Activated naive CD4-positive, alpha-beta T cell treated with anti-CD3 and anti-CD28 coated beads, Interleukin-2, amount 10 ng/mL, durations not matched to agents 7 days and 5 days (primary cell): ENCODE data around the gene ABCC9.
A peak's percentile ranks its signal among the peaks of the same experiment; 100 is the strongest.
"Not testable (repeated sequence)": the region's sequence is repeated elsewhere in the genome, so short reads cannot be mapped to it uniquely, and the experiment has no call there.

ENCODE experiments used
- CTCF ChIA-PET: fragments of 350-600 bp; sonication (Branson Sonifier 250); formaldehyde crosslinking; loops from one replicate; lab custom pipeline; 2021; ENCODE audit warnings: antibody characterized with exemption; lab: Charles Lee
- DNase-seq: peaks from one replicate; pipeline ENCODE4 v3.0.0-alpha.2; 2020
- H3K27ac Mint-ChIP-seq: one replicate; pipeline ENCODE4 v1.8.0; 2021; ENCODE audit warnings: mild to moderate bottlenecking, moderate library complexity, mixed read lengths
- H3K27me3 Mint-ChIP-seq: one replicate; pipeline ENCODE4 v1.8.0; 2021; ENCODE audit warnings: mild to moderate bottlenecking, mixed read lengths
- H3K36me3 Mint-ChIP-seq: one replicate; pipeline ENCODE4 v1.8.0; 2021; ENCODE audit warnings: mixed read lengths
- H3K4me1 Mint-ChIP-seq: one replicate; pipeline ENCODE4 v1.8.0; 2021; ENCODE audit warnings: mixed read lengths
- H3K4me3 Mint-ChIP-seq: one replicate; pipeline ENCODE4 v1.8.0; 2021; ENCODE audit warnings: mild to moderate bottlenecking, moderate library complexity, mixed read lengths
- H3K9me3 Mint-ChIP-seq: one replicate; pipeline ENCODE4 v1.8.0; 2021; ENCODE audit warnings: mixed read lengths

Gene ABCC9

DNA sequence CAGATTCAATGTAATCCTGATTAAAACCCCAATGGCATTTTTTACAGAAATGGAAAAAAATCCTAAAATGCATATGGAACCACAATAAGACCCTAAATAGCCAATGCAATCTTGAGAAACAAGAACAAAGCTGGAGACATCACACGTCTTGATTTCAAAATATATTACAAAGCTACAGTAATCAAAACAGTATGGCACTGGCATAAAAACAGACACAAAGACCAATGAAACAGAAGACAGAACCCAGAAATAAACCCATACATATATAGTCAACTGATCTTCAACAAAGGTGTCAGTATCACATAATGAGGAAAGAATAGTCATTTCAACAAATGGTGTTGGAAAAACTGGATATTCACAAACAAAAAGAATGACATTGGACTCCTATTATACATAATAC, 9.4 kb upstream of the ABCC9 start:
- Mint-ChIP-seq H3K36me3 (no peaks in the 10 kb centered on the region), H3K4me1 (no peaks in the 10 kb centered on the region), H3K27me3 (peaks cover 4% of the 10 kb centered on the region), H3K9me3 (peaks cover 9% of the 10 kb centered on the region), H3K27ac (no peak overlapping the region), H3K4me3 (no peak overlapping the region)
- no peak for DNase-seq
- CTCF ChIA-PET, result no interaction called here

DNA sequence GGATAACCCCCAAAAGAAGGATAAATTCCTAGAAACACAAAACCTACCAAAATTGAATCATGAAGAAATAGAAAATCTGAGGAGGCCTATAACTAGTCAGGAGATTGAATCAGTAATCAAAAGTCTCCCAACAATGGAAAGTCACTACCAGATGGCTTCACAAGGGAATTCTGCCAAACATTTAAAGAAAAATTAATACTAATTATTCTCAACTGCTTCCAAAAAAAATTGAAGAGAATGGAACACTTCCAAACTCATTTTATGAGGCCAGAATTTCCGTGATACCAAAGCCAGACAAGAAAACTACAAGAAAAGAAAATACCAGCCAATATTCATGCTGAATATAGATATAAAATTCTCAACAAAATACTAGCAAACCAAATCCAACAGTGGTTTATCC, 7.8 kb upstream of the ABCC9 start:
- peaks cover 9% of the 10 kb centered on the region for H3K9me3 Mint-ChIP-seq
- no peak overlapping the region for H3K27ac Mint-ChIP-seq
- no peak overlapping the region for H3K4me3 Mint-ChIP-seq
- H3K27me3 Mint-ChIP-seq, result peaks cover 4% of the 10 kb centered on the region
- H3K4me1 Mint-ChIP-seq, result no peaks in the 10 kb centered on the region
- DNase-seq, result no peak
- CTCF ChIA-PET, result no interaction called here
- H3K36me3 Mint-ChIP-seq, result no peaks in the 10 kb centered on the region

- Mint-ChIP-seq H3K36me3 (no peaks in the 10 kb centered on the region), H3K4me1 (no peaks in the 10 kb centered on the region), H3K27ac (no peak overlapping the region), H3K9me3 (peaks cover 9% of the 10 kb centered on the region), H3K4me3 (no peak overlapping the region), H3K27me3 (peaks cover 11% of the 10 kb centered on the region)
- DNase-seq, result no peak
- CTCF ChIA-PET, result interaction anchor here (0.9 kb wide), 1 partner anchor 638 kb away, joined by 3 read pairs; no protein-coding TSS in a partner anchor
Observed at GRCh38 chr12:21946983-21947382, 5.8 kb upstream of the ABCC9 start.

GRCh38 chr12:21945002-21945401, 3.8 kb upstream of the ABCC9 start:
- Mint-ChIP-seq H3K4me1 (peaks cover 14% of the 10 kb centered on the region), H3K27me3 (peaks cover 27% of the 10 kb centered on the region), H3K4me3 (no peak overlapping the region), H3K36me3 (no peaks in the 10 kb centered on the region), H3K27ac (no peak overlapping the region), H3K9me3 (peaks cover 8% of the 10 kb centered on the region)
- CTCF ChIA-PET, result no interaction called here
- no peak for DNase-seq

- peaks cover 36% of the 10 kb centered on the region for H3K27me3 Mint-ChIP-seq
- H3K4me1 Mint-ChIP-seq, result peaks cover 14% of the 10 kb centered on the region
- no peak for DNase-seq
- H3K27ac Mint-ChIP-seq, result no peak overlapping the region
- CTCF ChIA-PET, result no interaction called here
- H3K4me3 Mint-ChIP-seq, result no peak overlapping the region
- H3K36me3 Mint-ChIP-seq, result no peaks in the 10 kb centered on the region
- peaks cover 8% of the 10 kb centered on the region for H3K9me3 Mint-ChIP-seq
Observed at GRCh38 chr12:21942377-21942703, 1.1 kb upstream of the ABCC9 start.

DNA sequence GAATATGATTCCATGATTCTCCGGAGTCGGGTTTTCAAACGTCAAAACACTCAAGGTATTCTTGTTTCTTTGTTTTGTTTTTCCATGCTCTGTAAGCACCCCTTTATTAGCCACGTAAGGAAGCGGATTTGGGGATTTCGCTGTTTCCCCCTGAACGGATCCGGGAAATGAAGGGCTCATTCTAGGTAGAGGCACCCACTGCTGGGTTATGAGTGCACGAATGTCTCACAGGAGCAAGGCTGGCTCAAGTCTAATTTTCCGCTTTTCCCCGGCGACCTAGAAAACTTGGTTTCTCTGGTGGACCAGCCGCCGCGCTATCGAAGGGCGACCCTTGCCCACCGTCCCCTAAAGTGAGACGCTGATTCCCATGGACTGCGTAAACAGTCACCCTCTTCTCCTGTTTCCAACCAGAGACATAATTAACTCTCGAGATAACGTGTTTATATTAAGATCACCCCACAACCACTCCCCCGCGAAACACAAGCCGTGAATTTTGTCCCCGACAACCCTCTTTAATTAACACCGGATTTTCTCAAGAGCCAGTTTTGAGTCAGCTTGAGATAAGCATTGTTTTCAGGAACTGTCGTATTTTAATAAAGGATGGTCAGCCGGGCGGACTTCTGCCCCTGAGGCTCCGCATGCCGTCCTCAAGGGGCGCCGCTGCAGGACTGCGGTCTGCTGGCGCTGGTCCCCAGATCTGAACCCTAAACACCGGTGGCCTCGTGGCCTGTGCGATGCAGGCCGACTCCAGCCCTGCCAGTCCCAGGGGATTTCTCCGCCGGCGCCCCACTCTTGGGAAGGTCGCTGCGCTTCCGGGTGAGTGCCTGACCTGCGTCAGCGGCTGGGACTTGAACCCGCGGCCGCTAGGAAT, 515 bp upstream of the ABCC9 start:
- no peak overlapping the region for H3K27ac Mint-ChIP-seq
- no peaks in the 10 kb centered on the region for H3K36me3 Mint-ChIP-seq
- peaks cover 4% of the 10 kb centered on the region for H3K9me3 Mint-ChIP-seq
- peaks cover 14% of the 10 kb centered on the region for H3K4me1 Mint-ChIP-seq
- peaks cover 39% of the 10 kb centered on the region for H3K27me3 Mint-ChIP-seq
- CTCF ChIA-PET, result no interaction called here
- peak overlapping the region; percentile 12 for H3K4me3 Mint-ChIP-seq
- DNase-seq, result no peak

DNA sequence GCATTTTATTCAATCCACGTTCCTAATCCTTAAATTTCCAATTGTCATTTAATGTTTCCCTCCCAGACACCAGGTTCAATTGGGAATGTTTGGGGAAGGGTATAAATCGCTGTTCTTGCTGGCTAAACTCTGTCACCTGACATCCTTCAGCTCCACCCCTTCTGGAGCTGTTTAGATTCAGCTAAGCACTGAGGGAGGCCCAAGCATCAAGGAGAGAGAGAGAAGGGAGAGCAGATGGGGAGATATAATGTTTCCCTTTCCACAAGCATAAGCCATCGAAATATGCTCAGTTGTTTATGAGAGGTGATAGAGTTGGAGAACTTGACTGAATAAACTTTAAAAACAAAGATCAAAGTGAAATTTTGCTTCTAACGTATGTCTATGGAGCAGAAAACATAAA, 1.8 kb downstream of the ABCC9 start:
- CTCF ChIA-PET, result no interaction called here
- Mint-ChIP-seq H3K9me3 (no peaks in the 10 kb centered on the region), H3K36me3 (no peaks in the 10 kb centered on the region), H3K4me3 (no peak overlapping the region), H3K27me3 (peaks cover 34% of the 10 kb centered on the region), H3K27ac (no peak overlapping the region), H3K4me1 (peaks cover 14% of the 10 kb centered on the region)
- DNase-seq, result no peak

- no peak for DNase-seq
- H3K27me3 Mint-ChIP-seq, result peaks cover 34% of the 10 kb centered on the region
- H3K9me3 Mint-ChIP-seq, result no peaks in the 10 kb centered on the region
- no peaks in the 10 kb centered on the region for H3K36me3 Mint-ChIP-seq
- H3K4me3 Mint-ChIP-seq, result no peak overlapping the region
- CTCF ChIA-PET, result no interaction called here
- no peak overlapping the region for H3K27ac Mint-ChIP-seq
- H3K4me1 Mint-ChIP-seq, result peaks cover 14% of the 10 kb centered on the region
Observed at GRCh38 chr12:21938879-21939278, 2.3 kb downstream of the ABCC9 start.

DNA sequence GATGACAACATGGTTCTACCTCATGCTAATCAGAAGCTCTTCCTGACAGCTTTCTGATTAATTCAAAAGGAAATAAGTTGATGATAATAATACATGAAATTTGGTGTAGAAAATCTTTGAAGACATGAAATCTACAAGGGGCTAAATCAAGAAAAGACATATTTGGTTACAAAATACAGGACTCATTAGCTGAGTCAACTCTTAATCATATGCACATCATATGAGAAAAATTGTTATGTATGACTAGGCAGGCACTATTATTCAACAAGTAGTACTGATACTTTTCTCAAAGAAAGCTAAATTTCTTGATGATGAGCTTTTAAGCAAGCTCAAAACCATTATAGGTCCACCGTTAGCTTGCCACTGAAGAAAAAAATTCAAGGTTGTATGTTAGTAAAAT, 7.1 kb downstream of the ABCC9 start:
- CTCF ChIA-PET, result no interaction called here
- Mint-ChIP-seq H3K36me3 (no peaks in the 10 kb centered on the region), H3K27me3 (peaks cover 7% of the 10 kb centered on the region), H3K9me3 (no peaks in the 10 kb centered on the region), H3K4me1 (no peaks in the 10 kb centered on the region), H3K4me3 (no peak overlapping the region), H3K27ac (no peak overlapping the region)
- DNase-seq, result no peak

GRCh38 chr12:21933656-21934055, 7.6 kb downstream of the ABCC9 start:
- Mint-ChIP-seq H3K27ac (no peak overlapping the region), H3K4me1 (no peaks in the 10 kb centered on the region), H3K27me3 (peaks cover 4% of the 10 kb centered on the region), H3K9me3 (no peaks in the 10 kb centered on the region), H3K36me3 (no peaks in the 10 kb centered on the region), H3K4me3 (no peak overlapping the region)
- CTCF ChIA-PET, result no interaction called here
- DNase-seq, result no peak

- DNase-seq, result not testable (repeated sequence)
Observed at GRCh38 chr12:21929972-21930371, 11.3 kb downstream of the ABCC9 start.

GRCh38 chr12:21925296-21925913, 15.8 kb downstream of the ABCC9 start:
- H3K36me3 Mint-ChIP-seq, result no peaks in the 10 kb centered on the region
- no peak overlapping the region for H3K27ac Mint-ChIP-seq
- H3K4me3 Mint-ChIP-seq, result no peak overlapping the region
- no peaks in the 10 kb centered on the region for H3K4me1 Mint-ChIP-seq
- DNase-seq, result no peak
- no peaks in the 10 kb centered on the region for H3K9me3 Mint-ChIP-seq
- H3K27me3 Mint-ChIP-seq, result no peaks in the 10 kb centered on the region
- CTCF ChIA-PET, result no interaction called here

More at GRCh38 chr12:21929972-21930371, 11.3 kb downstream of the ABCC9 start:
- CTCF ChIA-PET, H3K27me3 Mint-ChIP-seq, H3K36me3 Mint-ChIP-seq, H3K4me3 Mint-ChIP-seq, H3K27ac Mint-ChIP-seq, H3K4me1 Mint-ChIP-seq, H3K9me3 Mint-ChIP-seq: not testable (repeated sequence)

DNA sequence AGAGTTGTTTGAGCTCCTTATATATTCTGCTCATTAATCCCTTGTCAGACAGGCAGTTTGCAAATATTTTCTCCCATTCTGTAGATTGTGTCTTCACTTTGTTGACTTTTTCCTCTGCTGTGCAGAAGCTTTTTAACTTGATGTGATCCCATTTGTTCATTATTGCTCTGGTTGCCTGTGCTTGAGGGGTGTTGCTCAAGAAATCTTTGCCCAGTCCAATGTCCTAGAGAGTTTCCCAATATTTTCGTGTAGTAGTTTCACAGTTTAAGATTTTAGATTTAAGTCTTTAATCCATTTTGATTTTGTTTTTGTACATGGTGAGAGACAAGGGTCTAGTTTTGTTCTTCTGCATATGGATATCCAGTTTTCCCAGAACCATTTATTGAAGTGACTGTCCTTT, 19.8 kb downstream of the ABCC9 start:
- Mint-ChIP-seq H3K9me3 (no peaks in the 10 kb centered on the region), H3K27ac (no peak overlapping the region), H3K36me3 (no peaks in the 10 kb centered on the region), H3K27me3 (no peaks in the 10 kb centered on the region), H3K4me1 (no peaks in the 10 kb centered on the region), H3K4me3 (no peak overlapping the region)
- CTCF ChIA-PET, result no interaction called here
- DNase-seq, result no peak

GRCh38 chr12:21918456-21918855, 22.8 kb downstream of the ABCC9 start:
- Mint-ChIP-seq H3K4me1 (no peaks in the 10 kb centered on the region), H3K36me3 (no peaks in the 10 kb centered on the region), H3K9me3 (no peaks in the 10 kb centered on the region), H3K27me3 (no peaks in the 10 kb centered on the region), H3K4me3 (no peak overlapping the region), H3K27ac (no peak overlapping the region)
- DNase-seq, result no peak
- CTCF ChIA-PET, result no interaction called here

GRCh38 chr12:21913823-21914222, 27.4 kb downstream of the ABCC9 start:
- H3K9me3 Mint-ChIP-seq, result no peaks in the 10 kb centered on the region
- no peak overlapping the region for H3K27ac Mint-ChIP-seq
- CTCF ChIA-PET, result interaction anchor here (1.8 kb wide), 1 partner anchor 13 kb away, joined by 4 read pairs; no protein-coding TSS in a partner anchor
- no peak overlapping the region for H3K4me3 Mint-ChIP-seq
- no peaks in the 10 kb centered on the region for H3K27me3 Mint-ChIP-seq
- H3K36me3 Mint-ChIP-seq, result no peaks in the 10 kb centered on the region
- DNase-seq, result no peak
- no peaks in the 10 kb centered on the region for H3K4me1 Mint-ChIP-seq
